A673 (cell line): ENCODE data around the gene ZKSCAN7. TPM values are rescaled to one million over a fixed set of nuclear protein-coding genes. Genes with fewer than 3 reads are reported as not detected.
"Not testable (repeated sequence)": the region's sequence is repeated elsewhere in the genome, so short reads cannot be mapped to it uniquely, and the experiment has no call there.

Source experiments
- BruUV-seq: library from RNA; stranded (reverse); fragments of 400-500 nt; replicated peaks from 2 replicates; lab custom pipeline; 2021; lab: Mats Ljungman, UMichigan
- CTCF ChIA-PET: fragments of 300-600 bp; sonication (Branson Sonifier 250); formaldehyde crosslinking; loops from one replicate; lab custom pipeline; 2022; ENCODE audit warnings: antibody characterized with exemption; lab: Charles Lee
- POLR2A ChIA-PET: fragments of 300-600 bp; sonication (Branson Sonifier 250); formaldehyde crosslinking; loops from one replicate; lab custom pipeline; 2022; ENCODE audit warnings: antibody characterized with exemption; ENCODE audit not compliant: low non-redundant PET; lab: Charles Lee
- DNase-seq: peaks from one replicate; pipeline ENCODE4 v3.0.0-alpha.2; 2015; ENCODE audit warnings: low spot score
- H3K27ac ChIP-seq: fragments of 200-600 bp; sonication (generic); 2 replicates; pipeline ENCODE4 v1.5.1; 2016; ENCODE audit warnings: mixed run types, low read depth, mild to moderate bottlenecking, mixed read lengths, antibody characterized with exemption, low read length; ENCODE audit not compliant: poor library complexity, severe bottlenecking
- H3K27me3 ChIP-seq: fragments of 200-600 bp; sonication (generic); replicated peaks from 2 replicates; pipeline ENCODE4 v1.6.1; 2017; ENCODE audit warnings: mixed run types, low read depth, mild to moderate bottlenecking, mixed read lengths, antibody characterized with exemption, low read length; ENCODE audit not compliant: insufficient read depth, poor library complexity
- H3K36me3 ChIP-seq: fragments of 200-600 bp; sonication (generic); 2 replicates; pipeline ENCODE4 v1.6.1; 2016; ENCODE audit warnings: mixed run types, mild to moderate bottlenecking, mixed read lengths, antibody characterized with exemption, low read length; ENCODE audit not compliant: insufficient read depth, poor library complexity, severe bottlenecking
- H3K4me1 ChIP-seq: fragments of 200-600 bp; sonication (generic); 2 replicates; pipeline ENCODE4 v1.6.1; 2017; ENCODE audit warnings: mixed run types, mild to moderate bottlenecking, mixed read lengths, antibody characterized with exemption, low read length; ENCODE audit not compliant: insufficient read depth, poor library complexity, severe bottlenecking
- H3K4me3 ChIP-seq: fragments of 200-600 bp; sonication (generic); 2 replicates; pipeline ENCODE4 v1.5.1; 2016; ENCODE audit warnings: low read depth, mixed run types, mild to moderate bottlenecking, mixed read lengths, low read length; ENCODE audit not compliant: poor library complexity, severe bottlenecking
- H3K9me3 ChIP-seq: fragments of 200-600 bp; sonication (generic); 2 replicates; pipeline ENCODE4 v1.6.1; 2016; ENCODE audit warnings: mixed run types, low read depth, mild to moderate bottlenecking, mixed read lengths, antibody characterized with exemption, low read length; ENCODE audit not compliant: poor library complexity, severe bottlenecking
- CTCF ChIP-seq: fragments of 300-800, 200-600 bp; sonication (generic); conservative IDR thresholded peaks from 2 replicates; pipeline ENCODE4 v1.5.1; 2017; ENCODE audit warnings: low read depth, mild to moderate bottlenecking, antibody characterized with exemption, low read length, moderate library complexity, mixed read lengths
- EZH2 ChIP-seq: fragments of 200-600 bp; sonication (generic); IDR thresholded peaks from 2 replicates; pipeline ENCODE4 v1.6.1; 2017; ENCODE audit warnings: borderline replicate concordance, low read depth, mild to moderate bottlenecking, mixed read lengths, antibody characterized with exemption, low read length; ENCODE audit not compliant: poor library complexity, severe bottlenecking
- intact Hi-C: fragments of 100-400 bp; cut with micrococcal nuclease; formaldehyde crosslinking; loops from one replicate; pipeline ENCODE4 v1.10.0; 2022; ENCODE audit not compliant: unreplicated experiment
- total RNA-seq: library from RNA; stranded (reverse); gene quantifications from 2 replicates; pipeline ENCODE4 v1.2.3, GENCODE V29; 2021

Gene ZKSCAN7
- total RNA-seq, 1 experiment from 2014 or later, result 3.0 TPM

- no peaks in the 10 kb centered on the region for H3K4me1 ChIP-seq
- no peak for DNase-seq
- no peaks in the 10 kb centered on the region for H3K27me3 ChIP-seq
- intact Hi-C loops, result no loop called here
- no TSS peak for BruUV-seq
- CTCF ChIA-PET, result no interaction called here
- no peak overlapping the region for H3K4me3 ChIP-seq
- H3K9me3 ChIP-seq, result no peaks in the 10 kb centered on the region
- POLR2A ChIA-PET, result no interaction called here
- no peaks in the 10 kb centered on the region for H3K36me3 ChIP-seq
- no peak overlapping the region for H3K27ac ChIP-seq
- TF ChIP-seq EZH2 (no peak), CTCF (no peak)
These were observed 21.6 kb downstream of the ZKSCAN7 start for GRCh38 chr3:44576613-44577012.

GRCh38 chr3:44577354-44577952, 22.5 kb downstream of the ZKSCAN7 start:
- intact Hi-C loops, result not testable (repeated sequence)

GRCh38 chr3:44578316-44578715, 23.3 kb downstream of the ZKSCAN7 start:
- intact Hi-C loops, H3K4me3 ChIP-seq, CTCF ChIA-PET, H3K27ac ChIP-seq, BruUV-seq, DNase-seq, H3K9me3 ChIP-seq, H3K4me1 ChIP-seq, H3K27me3 ChIP-seq, POLR2A ChIA-PET, H3K36me3 ChIP-seq: not testable (repeated sequence)

More at GRCh38 chr3:44577354-44577952, 22.5 kb downstream of the ZKSCAN7 start:
- H3K9me3 ChIP-seq, DNase-seq, H3K36me3 ChIP-seq, H3K4me1 ChIP-seq, H3K27me3 ChIP-seq, CTCF ChIA-PET, H3K4me3 ChIP-seq, BruUV-seq, H3K27ac ChIP-seq, POLR2A ChIA-PET: not testable (repeated sequence)

GRCh38 chr3:44578924-44579515, 24.0 kb downstream of the ZKSCAN7 start:
- DNase-seq, H3K27ac ChIP-seq, H3K27me3 ChIP-seq, H3K4me3 ChIP-seq, BruUV-seq, H3K9me3 ChIP-seq, intact Hi-C loops, CTCF ChIA-PET, POLR2A ChIA-PET, H3K36me3 ChIP-seq, H3K4me1 ChIP-seq: not testable (repeated sequence)

- H3K36me3 ChIP-seq, POLR2A ChIA-PET, BruUV-seq, H3K4me1 ChIP-seq, H3K9me3 ChIP-seq, H3K4me3 ChIP-seq, CTCF ChIA-PET, intact Hi-C loops, H3K27ac ChIP-seq, DNase-seq, H3K27me3 ChIP-seq: not testable (repeated sequence)
These were observed 24.8 kb downstream of the ZKSCAN7 start for GRCh38 chr3:44579749-44580148.

GRCh38 chr3:44580971-44581370, 26.0 kb downstream of the ZKSCAN7 start:
- BruUV-seq, DNase-seq, H3K9me3 ChIP-seq, POLR2A ChIA-PET, H3K27ac ChIP-seq, H3K27me3 ChIP-seq, H3K4me3 ChIP-seq, H3K4me1 ChIP-seq, H3K36me3 ChIP-seq, CTCF ChIA-PET, intact Hi-C loops: not testable (repeated sequence)
